PFSK-1 (cell line): ENCODE results near the gene MYBBP1A.

ENCODE experiments used
- FOXP2 ChIP-seq: optimal IDR thresholded peaks from 2 replicates; pipeline ENCODE3; 2011; ENCODE audit warnings: borderline replicate concordance, control low read depth, inconsistent platforms; ENCODE audit not compliant: insufficient read depth; ENCODE audit errors: extremely low read length, extremely low read depth
- POLR2AphosphoS5 ChIP-seq: IDR thresholded peaks from 2 replicates; pipeline ENCODE4 v1.6.1; 2012; ENCODE audit warnings: low read depth, mild to moderate bottlenecking, control low read depth, low read length, moderate library complexity
- REST ChIP-seq, 2 experiments: IDR thresholded peaks; 2 replicates each; pipeline versions ENCODE4 v1.6.1 to v1.8.0; 2011 to 2012; ENCODE audit warnings: low read depth in 2 of 2, low read length in 2 of 2, control low read depth in 1 of 2, inconsistent platforms in 1 of 2, mild to moderate bottlenecking in 1 of 2, moderate library complexity in 1 of 2; ENCODE audit not compliant: insufficient read depth in 1 of 2
- SIN3A ChIP-seq: IDR thresholded peaks from 2 replicates; pipeline ENCODE4 v1.6.1; 2012; ENCODE audit warnings: mild to moderate bottlenecking, low read length, moderate library complexity, borderline replicate concordance; ENCODE audit not compliant: insufficient read depth
- TAF1 ChIP-seq: IDR thresholded peaks from 2 replicates; pipeline ENCODE4 v1.6.1; 2012; ENCODE audit warnings: low read length, control low read depth, borderline replicate concordance; ENCODE audit not compliant: insufficient read depth

Gene MYBBP1A

DNA sequence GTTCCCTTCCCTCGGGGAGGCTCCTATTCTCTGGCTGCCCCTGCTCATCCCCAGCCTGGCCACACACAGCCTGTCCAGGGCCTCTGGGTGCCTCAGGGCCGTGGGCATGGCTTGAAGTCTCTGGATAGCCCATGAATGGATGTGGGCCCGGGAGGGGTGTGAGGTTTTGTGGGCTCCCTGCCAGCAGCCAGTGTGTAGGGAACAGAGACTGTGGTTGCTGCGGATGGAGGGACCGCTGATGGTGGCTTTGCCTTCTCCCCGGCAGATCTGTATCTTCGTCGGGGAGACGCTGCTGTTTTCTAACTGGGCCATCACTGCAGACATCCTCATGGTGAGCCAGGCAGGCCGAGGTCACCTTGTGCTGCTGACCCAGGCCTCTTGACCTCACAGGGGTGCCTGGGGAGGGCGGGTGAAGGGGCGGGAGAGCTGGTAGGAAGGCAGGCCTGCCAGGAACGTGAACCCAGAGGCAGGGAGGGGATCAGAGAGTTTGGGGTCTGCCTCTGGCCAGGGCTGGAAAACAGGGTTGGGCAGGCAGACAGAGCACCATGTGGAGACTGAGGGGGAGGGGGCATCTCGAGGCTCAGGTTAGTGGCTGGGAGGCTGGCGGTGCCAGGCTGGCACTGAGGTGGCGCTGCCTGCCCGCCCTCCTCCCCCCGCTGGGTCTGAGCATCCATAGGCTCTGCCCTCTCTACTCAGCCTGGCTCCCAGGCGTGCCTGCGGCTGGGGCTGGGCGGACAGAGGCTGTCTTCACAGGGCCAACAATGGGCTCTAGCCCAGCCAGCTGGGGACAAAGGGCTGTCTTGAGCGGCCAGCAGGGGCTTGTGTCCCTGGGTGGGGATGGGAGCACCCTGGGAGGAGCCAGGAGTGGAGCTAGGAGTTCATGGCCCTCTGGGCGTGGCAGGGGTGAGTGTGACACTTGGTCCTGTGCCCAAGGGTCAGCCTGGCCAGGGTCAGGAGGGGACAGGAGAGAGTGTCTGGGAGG is 21.4 kb downstream of the MYBBP1A start:
- TF ChIP-seq SIN3A = no peak
- no peak for TF ChIP-seq REST (IDR thresholded peaks at IDR 0.05; ENCODE audit: insufficient read depth in 1 of 2, low read depth in 2 of 2, low read length in 2 of 2)
- TF ChIP-seq POLR2AphosphoS5 = no peak
- TF ChIP-seq FOXP2 = no peak
- no peak for TF ChIP-seq TAF1

- TF ChIP-seq SIN3A = no peak
- no peak for TF ChIP-seq REST (IDR thresholded peaks at IDR 0.05; ENCODE audit: insufficient read depth in 1 of 2, low read depth in 2 of 2, low read length in 2 of 2)
- TF ChIP-seq FOXP2 = no peak
- no peak for TF ChIP-seq TAF1
Observed at GRCh38 chr17:4532860-4533522, 22.2 kb downstream of the MYBBP1A start.

DNA sequence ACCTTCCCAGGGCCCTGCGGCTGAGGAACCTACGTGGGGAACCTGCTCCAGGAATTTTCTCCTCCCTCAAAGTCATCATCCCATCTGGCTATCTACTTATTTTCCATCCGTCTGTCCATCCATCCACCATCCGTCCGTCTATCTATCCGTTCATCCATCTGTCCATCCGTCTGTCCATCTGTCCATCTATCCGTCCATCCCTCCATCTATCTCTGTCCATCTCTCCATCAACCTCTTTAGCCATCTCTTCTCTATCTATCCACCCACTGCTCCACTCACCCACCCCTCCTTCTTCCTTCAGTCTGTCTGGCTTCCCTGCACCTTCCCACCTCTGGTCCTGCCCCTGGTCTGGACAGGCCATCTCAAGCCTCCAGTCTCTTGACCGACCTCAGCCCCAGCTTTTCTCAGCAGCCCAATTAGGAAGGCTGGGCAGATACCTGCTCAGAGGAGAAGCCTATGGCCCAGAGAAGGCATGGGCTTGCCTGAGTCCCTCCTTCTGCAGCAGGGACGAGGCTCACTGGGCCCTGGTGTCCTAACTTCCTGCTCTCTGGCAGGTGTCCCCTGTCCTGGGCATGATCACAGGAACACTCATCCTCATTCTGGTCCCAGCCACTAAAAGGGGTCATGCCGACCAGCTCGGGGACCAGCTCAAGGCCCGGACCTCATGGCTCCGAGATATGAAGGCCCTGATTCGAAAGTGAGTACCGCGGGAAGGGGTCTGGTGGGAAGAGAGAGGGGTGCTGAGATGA is 23.0 kb downstream of the MYBBP1A start:
- TF ChIP-seq TAF1 (no peak), SIN3A (no peak), REST (IDR thresholded peaks at IDR 0.05; ENCODE audit: insufficient read depth in 1 of 2, low read depth in 2 of 2, low read length in 2 of 2) (no peak), FOXP2 (no peak), POLR2AphosphoS5 (no peak)

- TF ChIP-seq SIN3A = no peak
- no peak for TF ChIP-seq POLR2AphosphoS5
- TF ChIP-seq FOXP2 = no peak
- TF ChIP-seq TAF1 = no peak
- no peak for TF ChIP-seq REST (IDR thresholded peaks at IDR 0.05; ENCODE audit: insufficient read depth in 1 of 2, low read depth in 2 of 2, low read length in 2 of 2)
Observed at GRCh38 chr17:4530799-4531730, 24.1 kb downstream of the MYBBP1A start.
